Ovary (tissue), 9 donors: Measurements from ENCODE around the gene POLD2. TPM values are rescaled to one million over a fixed set of nuclear protein-coding genes. Genes with fewer than 3 reads are reported as not detected.

Source experiments
- DNase-seq, 5 donors: peaks; one replicate each; pipeline ENCODE4 v3.0.0-alpha.2; 2019 to 2020
- H3K27ac ChIP-seq, 2 donors: fragments of 200-600 bp; one replicate each; pipeline versions ENCODE4 v1.5.1 to v1.8.0; 2019 to 2022
- H3K27me3 ChIP-seq: fragments of 200-600 bp; one replicate; pipeline ENCODE4 v1.8.0; 2022
- H3K36me3 ChIP-seq: fragments of 200-600 bp; sonication (generic); one replicate; pipeline ENCODE4 v1.5.1; 2019
- H3K4me1 ChIP-seq: one replicate; pipeline ENCODE4 v1.8.1; 2013; ENCODE audit warnings: mild to moderate bottlenecking, moderate library complexity; ENCODE audit not compliant: insufficient read depth
- H3K4me3 ChIP-seq: fragments of 200-600 bp; sonication (generic); one replicate; pipeline ENCODE4 v1.5.1; 2017
- H3K9me3 ChIP-seq, 2 donors: fragments of 200-600 bp in 1 of 2; sonication (generic) in 1 of 2; one replicate each; pipeline versions ENCODE4 v1.5.1 to v1.8.1; 2013 to 2019; ENCODE audit warnings: mild to moderate bottlenecking in 1 of 2, moderate library complexity in 1 of 2
- EP300 ChIP-seq: sonication (generic); formaldehyde crosslinking; IDR thresholded peaks from one replicate; pipeline ENCODE4 v1.6.1; 2017; ENCODE audit warnings: antibody characterized with exemption
- POLR2A ChIP-seq: fragments of 450-650 bp; IDR thresholded peaks from one replicate; pipeline ENCODE4 v1.6.1; 2017; ENCODE audit warnings: antibody characterized with exemption, mild to moderate bottlenecking, moderate library complexity
- whole genome bisulfite sequencing, 3 donors: extraction: QIAGEN DNeasy Blood & Tissue Kit in 1 of 3; methylation state at CpG; one replicate each; pipeline versions ENCODE4 v1.1.5 to v1.1.7; 2013 to 2017; 5-methylcytosine and 5-hydroxymethylcytosine counted together
- intact Hi-C, 4 donors: fragments of 100-400 bp; cut with DNase I; formaldehyde crosslinking; loops; one replicate each; pipeline versions ENCODE4 v1.11.0 to v1.15.1; 2022 to 2023
- polyA plus RNA-seq, 2 donors: library from polyadenylated mRNA; stranded (reverse); fragments of 200-250 nt in 1 of 2; fragments of 350-450 nt in 1 of 2; fragmentation: Illumina TruSeq in 1 of 2; extraction: RNeasy Lipid Tissue Mini Kit (QIAGEN cat#74804) in 1 of 2; gene quantifications; one replicate each; pipeline ENCODE4 v1.2.3, GENCODE V29; 2013 to 2014
- total RNA-seq, 7 donors: library from RNA; depleted of rRNA in 2 of 7; stranded (reverse); fragments of >200 nt in 2 of 7; fragmentation: NEBNext Ultra II Directional in 3 of 7; extraction: Animal tissue kit (Norgen Biotek cat#: 25700) in 3 of 7; gene quantifications; one replicate each; pipeline versions ENCODE4 v1.1.0 to v1.2.4, GENCODE V29; 2016 to 2023
- TF ChIP-seq, protein P1 (sequence below), 3 donors: fragments of 450-650 bp in 2 of 3; fragments of 200-600 bp in 1 of 3; IDR thresholded peaks; one replicate each; pipeline versions ENCODE4 v1.5.1 to v1.8.0; 2016 to 2022; ENCODE audit warnings: antibody characterized with exemption in 3 of 3, mild to moderate bottlenecking in 1 of 3
- donor health status: DM: no; HTN: no; CAD: no; lungs with moderate emphysema.
- donor health status: DM: no; HTN: no; CAD: no.
- donor health status: Bipolar disorder and iron deficiency.
- donor health status: DM: yes; HTN: yes; CAD: no.
- donor health status: DM: no; HTN: no; CAD: no.
- donor health status: DM: yes; HTN: yes; CAD: no.

The POLD2 gene
- total and polyA plus RNA-seq, 9 donors, result 35.3 to 118 (median 73.5) TPM

DNA sequence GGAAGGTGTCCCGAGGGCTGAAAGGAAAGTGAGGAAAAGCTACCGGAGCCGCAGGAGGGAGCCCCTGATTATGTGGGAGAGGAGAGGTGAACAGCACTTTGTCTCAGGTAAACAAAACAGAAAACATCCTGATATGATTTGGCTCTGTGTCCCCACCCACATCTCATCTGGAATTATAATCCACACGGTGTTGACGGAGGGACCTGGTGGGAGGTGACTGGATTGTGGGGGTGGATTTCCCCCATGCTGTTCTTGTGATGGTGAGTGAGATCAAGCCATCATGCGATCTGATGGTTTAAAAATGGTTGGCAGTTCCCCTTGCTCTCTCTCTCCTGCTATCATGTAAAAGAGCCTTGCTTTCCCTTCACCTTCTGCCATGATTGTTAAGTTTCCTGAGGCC lies 3.0 kb downstream of the POLD2 start:
- Histone ChIP-seq H3K36me3 (no peaks in the 10 kb centered on the region), H3K4me3 (no peak overlapping the region), H3K27ac (no peak overlapping the region), H3K27me3 (no peaks in the 10 kb centered on the region), H3K4me1 (peaks cover 4% of the 10 kb centered on the region), H3K9me3 (no peaks in the 10 kb centered on the region)
- intact Hi-C loops, result loop anchor here in 2 of 4 donors (5.0 kb wide), 2 partner anchors 38 to 43 kb away; partner anchors contain the start of gene POLM (in 1 of the 2)
- 69 to 82% (median 76%) methylated on average over 6 of the region's 6 CpGs for WGBS, 3 donors
- DNase-seq, result no peak
- TF ChIP-seq POLR2A, result no peak
- no peak for TF ChIP-seq EP300
- TF ChIP-seq, protein P1, sequence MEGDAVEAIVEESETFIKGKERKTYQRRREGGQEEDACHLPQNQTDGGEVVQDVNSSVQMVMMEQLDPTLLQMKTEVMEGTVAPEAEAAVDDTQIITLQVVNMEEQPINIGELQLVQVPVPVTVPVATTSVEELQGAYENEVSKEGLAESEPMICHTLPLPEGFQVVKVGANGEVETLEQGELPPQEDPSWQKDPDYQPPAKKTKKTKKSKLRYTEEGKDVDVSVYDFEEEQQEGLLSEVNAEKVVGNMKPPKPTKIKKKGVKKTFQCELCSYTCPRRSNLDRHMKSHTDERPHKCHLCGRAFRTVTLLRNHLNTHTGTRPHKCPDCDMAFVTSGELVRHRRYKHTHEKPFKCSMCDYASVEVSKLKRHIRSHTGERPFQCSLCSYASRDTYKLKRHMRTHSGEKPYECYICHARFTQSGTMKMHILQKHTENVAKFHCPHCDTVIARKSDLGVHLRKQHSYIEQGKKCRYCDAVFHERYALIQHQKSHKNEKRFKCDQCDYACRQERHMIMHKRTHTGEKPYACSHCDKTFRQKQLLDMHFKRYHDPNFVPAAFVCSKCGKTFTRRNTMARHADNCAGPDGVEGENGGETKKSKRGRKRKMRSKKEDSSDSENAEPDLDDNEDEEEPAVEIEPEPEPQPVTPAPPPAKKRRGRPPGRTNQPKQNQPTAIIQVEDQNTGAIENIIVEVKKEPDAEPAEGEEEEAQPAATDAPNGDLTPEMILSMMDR (IDR thresholded peaks at IDR 0.05), result no peak

DNA sequence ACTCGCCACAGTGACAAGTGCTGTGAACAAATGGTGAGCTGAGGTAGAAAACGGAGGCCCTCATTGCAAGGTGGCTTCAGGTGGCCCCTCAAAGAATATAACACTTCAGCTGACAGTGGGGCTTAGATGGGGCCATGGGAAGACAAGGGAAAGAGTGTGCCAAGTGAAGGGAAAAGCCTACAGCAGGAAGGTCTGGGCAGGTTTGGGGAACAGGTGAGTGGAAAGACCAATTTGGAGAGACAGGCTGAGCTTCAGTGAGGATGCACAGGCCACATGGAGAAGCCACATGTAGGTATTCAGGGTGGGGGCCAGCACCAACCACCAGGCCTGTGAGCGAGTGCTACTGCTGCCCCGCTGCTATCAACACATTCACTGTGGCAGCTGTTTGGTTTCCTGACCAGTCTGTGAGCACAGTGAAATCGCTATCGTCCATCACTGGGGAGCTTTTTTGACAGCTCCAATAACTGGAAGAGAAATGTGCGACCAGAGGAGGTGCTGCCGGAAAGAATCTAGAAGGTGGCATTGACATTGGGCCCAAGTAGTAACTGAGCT lies 3.4 kb downstream of the POLD2 start:
- Histone ChIP-seq H3K27me3 (no peaks in the 10 kb centered on the region), H3K4me3 (no peak overlapping the region), H3K4me1 (peaks cover 4% of the 10 kb centered on the region), H3K9me3 (no peaks in the 10 kb centered on the region), H3K36me3 (no peaks in the 10 kb centered on the region), H3K27ac (no peak overlapping the region)
- intact Hi-C loops, result loop anchor here in 2 of 4 donors (5.0 kb wide), 2 partner anchors 38 to 43 kb away; partner anchors contain the start of gene POLM (in 1 of the 2)
- WGBS, 3 donors, result 85 to 90% (median 86%) methylated on average over 8 of the region's 8 CpGs
- TF ChIP-seq EP300 (no peak), POLR2A (no peak)
- TF ChIP-seq, protein P1 (IDR thresholded peaks at IDR 0.05), result no peak
- DNase-seq, result peak in 1 of 5 donors; percentile 26

- intact Hi-C loops, result no loop called here
- Histone ChIP-seq H3K36me3 (no peaks in the 10 kb centered on the region), H3K27ac (no peak overlapping the region), H3K9me3 (no peaks in the 10 kb centered on the region), H3K4me1 (peaks cover 4% of the 10 kb centered on the region), H3K4me3 (no peak overlapping the region), H3K27me3 (no peaks in the 10 kb centered on the region)
- TF ChIP-seq EP300 (no peak), POLR2A (no peak)
- TF ChIP-seq, protein P1 (IDR thresholded peaks at IDR 0.05), result no peak
- WGBS, 3 donors, result 82 to 85% (median 83%) methylated on average over 13 of the region's 13 CpGs
- peak in 1 of 5 donors; percentile 35 for DNase-seq
These were observed 5.4 kb downstream of the POLD2 start for GRCh38 chr7:44117801-44118429.

DNA sequence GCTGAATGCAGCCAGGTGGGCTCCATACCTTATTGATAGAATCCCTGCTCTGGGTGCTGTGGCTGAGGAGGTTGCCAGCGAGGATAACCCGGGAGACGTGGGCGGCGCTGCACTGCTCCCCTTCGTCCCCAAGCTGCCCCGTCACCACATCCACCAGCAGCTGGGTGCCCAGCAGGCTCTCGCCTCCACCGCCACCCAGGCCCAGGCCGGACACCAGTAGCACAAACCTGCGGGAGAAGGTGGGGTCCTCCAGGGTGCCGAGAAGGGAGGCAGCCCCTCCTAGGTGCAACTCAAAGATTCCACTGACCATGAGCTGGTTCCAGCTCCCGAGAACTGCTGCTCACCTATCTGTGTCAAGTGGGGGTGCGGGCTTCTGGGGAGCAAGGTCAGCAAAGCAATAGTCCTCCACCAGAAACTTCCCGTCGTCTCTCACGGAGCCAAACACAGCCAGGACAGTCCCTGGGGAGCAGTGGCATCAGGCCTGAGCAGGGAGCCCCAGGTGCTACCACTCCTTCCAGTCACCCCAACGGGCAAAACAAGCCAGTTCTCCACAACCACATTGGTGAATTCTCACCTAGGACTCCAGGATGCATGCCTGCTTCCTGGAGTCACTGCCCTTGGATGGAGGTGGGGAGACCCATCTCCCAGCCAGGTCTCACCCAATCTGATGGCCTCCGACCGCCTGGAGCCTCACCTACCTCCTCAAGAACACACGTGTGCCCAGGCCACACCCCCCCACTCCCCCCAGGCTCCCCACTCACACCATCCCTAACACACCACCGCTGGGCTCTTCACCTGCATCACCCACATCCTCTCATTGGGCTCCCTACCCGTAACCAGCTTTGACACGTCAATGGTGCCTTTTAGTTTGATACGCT lies 6.3 kb downstream of the POLD2 start:
- no peak for TF ChIP-seq POLR2A
- TF ChIP-seq, protein P1 (IDR thresholded peaks at IDR 0.05), result no peak
- no peak for TF ChIP-seq EP300

More for the DNA sequence above, 6.3 kb downstream of the POLD2 start:
- no peak overlapping the region for H3K4me3 ChIP-seq
- H3K36me3 ChIP-seq, result no peaks in the 10 kb centered on the region
- intact Hi-C loops, result no loop called here
- peak in 1 of 5 donors; percentile 37 for DNase-seq
- H3K4me1 ChIP-seq, result no peaks in the 10 kb centered on the region
- H3K27me3 ChIP-seq, result no peaks in the 10 kb centered on the region
- WGBS, 3 donors, result 76 to 83% (median 77%) methylated on average over 23 to 25 of the region's 25 CpGs
- no peaks in the 10 kb centered on the region for H3K9me3 ChIP-seq
- no peak overlapping the region for H3K27ac ChIP-seq
